Right lobe of liver (tissue), 4 donors: Measurements from ENCODE around the gene MPEG1.
A peak's percentile ranks its signal among the peaks of the same experiment; 100 is the strongest.

Experiments
- POLR2A ChIP-seq: fragments of 450-650 bp; IDR thresholded peaks from one replicate; pipeline ENCODE4 v1.6.1; 2017; ENCODE audit warnings: antibody characterized with exemption, mild to moderate bottlenecking
- TF ChIP-seq, protein P1 (sequence below), 4 donors: fragments of 200-600 bp in 3 of 4; fragments of 450-650 bp in 1 of 4; IDR thresholded peaks; one replicate each; pipeline versions ENCODE4 v1.5.1 to v1.8.0; 2016 to 2022; ENCODE audit warnings: antibody characterized with exemption in 4 of 4, mild to moderate bottlenecking in 2 of 4
- donor health status: DM: no; HTN: no; CAD: no.
- donor health status: DM: no; HTN: no; CAD: no.
- donor health status: DM: no; HTN: yes; CAD: no.

DNA sequence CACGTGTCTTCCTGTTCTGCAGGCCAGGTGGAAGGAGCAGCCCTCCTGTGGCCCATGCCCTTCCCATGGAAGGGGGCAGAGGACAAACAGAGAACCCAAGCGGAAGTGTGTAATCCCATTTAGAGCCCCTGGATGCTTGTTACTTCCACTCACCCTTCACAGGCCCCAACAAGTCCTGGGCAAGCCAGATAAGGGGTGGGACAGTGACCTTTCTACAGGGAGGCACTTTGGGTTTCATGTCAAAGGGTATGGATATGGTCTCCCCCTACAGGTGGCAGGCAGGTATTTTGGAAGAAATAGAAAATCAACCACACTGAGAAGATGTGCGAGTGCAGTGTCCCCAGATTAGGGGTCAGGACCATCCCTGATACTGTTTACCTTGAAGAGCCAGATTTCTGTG, 11.4 kb downstream of the MPEG1 start:
- TF ChIP-seq, protein P1, sequence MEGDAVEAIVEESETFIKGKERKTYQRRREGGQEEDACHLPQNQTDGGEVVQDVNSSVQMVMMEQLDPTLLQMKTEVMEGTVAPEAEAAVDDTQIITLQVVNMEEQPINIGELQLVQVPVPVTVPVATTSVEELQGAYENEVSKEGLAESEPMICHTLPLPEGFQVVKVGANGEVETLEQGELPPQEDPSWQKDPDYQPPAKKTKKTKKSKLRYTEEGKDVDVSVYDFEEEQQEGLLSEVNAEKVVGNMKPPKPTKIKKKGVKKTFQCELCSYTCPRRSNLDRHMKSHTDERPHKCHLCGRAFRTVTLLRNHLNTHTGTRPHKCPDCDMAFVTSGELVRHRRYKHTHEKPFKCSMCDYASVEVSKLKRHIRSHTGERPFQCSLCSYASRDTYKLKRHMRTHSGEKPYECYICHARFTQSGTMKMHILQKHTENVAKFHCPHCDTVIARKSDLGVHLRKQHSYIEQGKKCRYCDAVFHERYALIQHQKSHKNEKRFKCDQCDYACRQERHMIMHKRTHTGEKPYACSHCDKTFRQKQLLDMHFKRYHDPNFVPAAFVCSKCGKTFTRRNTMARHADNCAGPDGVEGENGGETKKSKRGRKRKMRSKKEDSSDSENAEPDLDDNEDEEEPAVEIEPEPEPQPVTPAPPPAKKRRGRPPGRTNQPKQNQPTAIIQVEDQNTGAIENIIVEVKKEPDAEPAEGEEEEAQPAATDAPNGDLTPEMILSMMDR (IDR thresholded peaks at IDR 0.05) = peak; percentile 17 to 61 (median 56)
- TF ChIP-seq POLR2A = no peak
